Heart left ventricle (tissue), 16 donors: Measurements from ENCODE around the gene SLC4A2. TPM values are rescaled to one million over a fixed set of nuclear protein-coding genes. Genes with fewer than 3 reads are reported as not detected.

ENCODE experiments used
- ATAC-seq, 4 donors: fragments of 200-7000 bp; cut with Tn5 transposase; one replicate each; pipeline ENCODE4 v1.9.1; 2020 to 2022; ENCODE audit warnings: moderate library complexity in 4 of 4, mild to moderate bottlenecking in 3 of 4, moderate number of reproducible peaks in 1 of 4
- DNase-seq, 5 donors: peaks; one replicate each; pipeline ENCODE4 v3.0.0-alpha.2; 2020
- H3K27ac ChIP-seq, 12 donors: fragments of 200-600 bp; sonication (generic) in 4 of 12; one replicate each; pipeline versions ENCODE4 v1.5.0 to v1.8.0; 2016 to 2022; ENCODE audit warnings: mild to moderate bottlenecking in 2 of 12
- H3K27me3 ChIP-seq, 9 donors: fragments of 200-600 bp; sonication (generic) in 2 of 9; one replicate each; pipeline versions ENCODE4 v1.5.1 to v1.8.0; 2016 to 2022; ENCODE audit warnings: mild to moderate bottlenecking in 3 of 9
- H3K36me3 ChIP-seq, 9 donors: fragments of 200-600 bp; sonication (generic) in 2 of 9; one replicate each; pipeline versions ENCODE4 v1.5.0 to v1.8.0; 2018 to 2022; ENCODE audit warnings: mild to moderate bottlenecking in 2 of 9
- H3K4me1 ChIP-seq, 12 donors: fragments of 200-600 bp; sonication (generic) in 4 of 12; one replicate each; pipeline versions ENCODE4 v1.5.0 to v1.8.0; 2016 to 2022; ENCODE audit warnings: mild to moderate bottlenecking in 3 of 12
- H3K4me3 ChIP-seq, 12 donors: fragments of 200-600 bp; sonication (generic) in 4 of 12; one replicate each; pipeline versions ENCODE4 v1.5.0 to v1.8.0; 2017 to 2022; ENCODE audit warnings: mild to moderate bottlenecking in 9 of 12, moderate library complexity in 4 of 12
- H3K9me3 ChIP-seq, 12 donors: fragments of 200-600 bp; sonication (generic) in 4 of 12; one replicate each; pipeline versions ENCODE4 v1.5.0 to v1.8.0; 2016 to 2022; ENCODE audit warnings: mild to moderate bottlenecking in 1 of 12
- POLR2A ChIP-seq, 2 donors: fragments of 450-650 bp; IDR thresholded peaks; one replicate each; pipeline ENCODE4 v1.6.1; 2017; ENCODE audit warnings: antibody characterized with exemption in 2 of 2, mild to moderate bottlenecking in 2 of 2, moderate library complexity in 2 of 2
- WGBS, 4 donors: extraction: QIAGEN DNeasy Blood & Tissue Kit in 2 of 4; methylation state at CpG; one replicate each; pipeline versions ENCODE4 v1.1.5 to v1.1.7; 2013 to 2018; 5-methylcytosine and 5-hydroxymethylcytosine counted together
- intact Hi-C, 10 donors: fragments of 100-400 bp; cut with DNase I; formaldehyde crosslinking; loops; one replicate each; pipeline versions ENCODE4 v1.11.1 to v1.14.2; 2022
- polyA plus RNA-seq, 2 donors: library from polyadenylated mRNA; stranded (reverse); fragments of 200-250 nt; gene quantifications; one replicate each; pipeline ENCODE4 v1.2.3, GENCODE V29; 2013
- total RNA-seq, 9 donors: library from RNA; depleted of rRNA in 2 of 9; stranded (reverse); fragments of >200 nt in 2 of 9; fragmentation: NEBNext Ultra II Directional in 3 of 9; extraction: Animal tissue kit (Norgen Biotek cat#: 25700) in 3 of 9; gene quantifications; one replicate each; pipeline versions ENCODE4 v1.1.0 to v1.2.4, GENCODE V29; 2016 to 2023
- TF ChIP-seq, protein P1 (sequence below), 12 donors: fragments of 200-600 bp; sonication (generic) in 4 of 12; IDR thresholded peaks; one replicate each; pipeline versions ENCODE4 v1.5.0 to v1.8.0; 2018 to 2022; ENCODE audit warnings: antibody characterized with exemption in 12 of 12, mild to moderate bottlenecking in 5 of 12
- donor health status: ischemic (EF 13 %, LVEDD 7.1; RV severe dilation, severe dysfunction).
- donor health status: healthy with polysubstance abuse.
- donor health status: DM: no; HTN: yes; CAD: no.
- donor health status: DM: no; HTN: no; CAD: no.
- donor health status: ischemic (EF 25% LVEDD 6.9; RV normal size, moderate dysfunction).
- donor health status: ischemic (EF 25% LVEDD 5.7; RV mildly dilated, moderate dysfunction).
- donor health status: healthy.
- donor health status: DM: yes; HTN: yes; CAD: no.
- donor health status: ischemic (EF 35%, LVEDD 5.7; RV mildly dilated, moderate dysfunction).
- donor health status: nonischemic (EF 11% LVEDD 7.7; RV severe dilation, severe dysfunction).
- donor health status: DM: yes; HTN: yes; CAD: no.
- donor health status: PGD.
- donor health status: ischemic (EF 29% LVEDD 5.4; RV normal size, mild dysfunction).
- donor health status: nonischemic (EF 23%, LVEDD 6.1; RV moderate dilation, normal function).

The SLC4A2 gene
- total and polyA plus RNA-seq, 11 donors: 44.1 to 113 (median 68.3) TPM

DNA sequence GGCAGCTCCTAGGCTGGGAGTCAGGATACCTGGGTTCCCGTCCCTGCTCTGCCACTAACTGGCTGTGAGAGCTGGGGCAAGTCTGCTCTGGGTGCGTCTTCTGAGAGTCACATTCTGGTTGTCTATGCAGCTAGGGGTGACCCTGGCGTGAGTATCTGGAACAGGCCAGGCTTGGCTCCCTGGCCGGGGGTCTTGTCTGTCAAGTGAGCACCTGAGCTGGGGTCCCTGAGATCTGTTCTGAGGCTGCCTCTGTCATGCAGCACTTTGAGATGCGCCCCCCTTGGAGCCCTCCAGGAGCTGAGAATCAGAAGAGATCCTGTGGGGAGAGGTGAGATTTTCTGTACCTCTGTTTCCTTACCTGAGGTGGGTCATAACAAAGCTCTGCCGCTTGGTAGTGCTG lies 34.4 kb downstream of the SLC4A2 start:
- ATAC-seq: no peak
- TF ChIP-seq, protein P1, sequence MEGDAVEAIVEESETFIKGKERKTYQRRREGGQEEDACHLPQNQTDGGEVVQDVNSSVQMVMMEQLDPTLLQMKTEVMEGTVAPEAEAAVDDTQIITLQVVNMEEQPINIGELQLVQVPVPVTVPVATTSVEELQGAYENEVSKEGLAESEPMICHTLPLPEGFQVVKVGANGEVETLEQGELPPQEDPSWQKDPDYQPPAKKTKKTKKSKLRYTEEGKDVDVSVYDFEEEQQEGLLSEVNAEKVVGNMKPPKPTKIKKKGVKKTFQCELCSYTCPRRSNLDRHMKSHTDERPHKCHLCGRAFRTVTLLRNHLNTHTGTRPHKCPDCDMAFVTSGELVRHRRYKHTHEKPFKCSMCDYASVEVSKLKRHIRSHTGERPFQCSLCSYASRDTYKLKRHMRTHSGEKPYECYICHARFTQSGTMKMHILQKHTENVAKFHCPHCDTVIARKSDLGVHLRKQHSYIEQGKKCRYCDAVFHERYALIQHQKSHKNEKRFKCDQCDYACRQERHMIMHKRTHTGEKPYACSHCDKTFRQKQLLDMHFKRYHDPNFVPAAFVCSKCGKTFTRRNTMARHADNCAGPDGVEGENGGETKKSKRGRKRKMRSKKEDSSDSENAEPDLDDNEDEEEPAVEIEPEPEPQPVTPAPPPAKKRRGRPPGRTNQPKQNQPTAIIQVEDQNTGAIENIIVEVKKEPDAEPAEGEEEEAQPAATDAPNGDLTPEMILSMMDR (IDR thresholded peaks at IDR 0.05): no peak
- TF ChIP-seq POLR2A (IDR thresholded peaks at IDR 0.05): no peak
- Histone ChIP-seq H3K27me3 (no peaks in the 10 kb centered on the region), H3K4me1 (peaks cover 0 to 50% (median 35%) of the 10 kb centered on the region in 12 donors), H3K9me3 (no peaks in the 10 kb centered on the region), H3K27ac (no peak overlapping the region), H3K4me3 (no peak overlapping the region), H3K36me3 (peaks cover 0 to 7% (median 4%) of the 10 kb centered on the region in 9 donors)
- 93 to 98% (median 93%) methylated on average over 6 of the region's 6 CpGs for WGBS, 4 donors
- DNase-seq: no peak
- intact Hi-C loops: loop anchor here in 1 of 10 donors (10.0 kb wide), 1 partner anchor 69 kb away; the partner anchor contains the start of genes ABCB8 and ATG9B

DNA sequence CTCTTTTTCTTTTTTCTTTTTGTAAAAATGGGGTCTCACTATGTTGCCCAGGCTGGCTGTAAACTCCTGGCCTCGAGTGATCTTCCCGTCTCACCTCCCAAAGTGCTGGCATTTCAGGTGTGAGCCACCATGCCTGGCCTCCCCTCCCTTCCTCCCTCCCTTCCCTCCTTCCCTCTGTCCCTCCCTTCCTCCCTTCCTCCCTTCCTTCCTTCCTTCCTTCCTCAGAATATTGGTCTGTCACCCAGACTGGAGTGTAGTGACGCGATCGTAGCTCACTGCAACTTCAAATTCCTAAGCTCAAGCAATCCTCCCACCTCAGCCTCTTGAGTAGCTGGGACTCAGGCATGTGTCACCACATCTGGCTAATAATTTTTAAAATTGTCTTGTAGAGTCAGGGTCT lies 35.3 kb downstream of the SLC4A2 start:
- intact Hi-C loops: loop anchor here in 1 of 10 donors (10.0 kb wide), 1 partner anchor 70 kb away; the partner anchor contains the start of genes ABCB8 and ATG9B
- ATAC-seq (no peak), DNase-seq (no peak)
- no peak for TF ChIP-seq POLR2A (IDR thresholded peaks at IDR 0.05)
- TF ChIP-seq, protein P1 (IDR thresholded peaks at IDR 0.05): no peak
- Histone ChIP-seq H3K27ac (no peak overlapping the region), H3K4me3 (no peak overlapping the region), H3K4me1 (peaks cover 0 to 46% (median 31%) of the 10 kb centered on the region in 12 donors), H3K27me3 (no peaks in the 10 kb centered on the region), H3K9me3 (no peaks in the 10 kb centered on the region), H3K36me3 (peaks cover 0 to 7% (median 4%) of the 10 kb centered on the region in 9 donors)
- 64 to 72% (median 70%) methylated on average over 5 of the region's 5 CpGs for WGBS, 4 donors

DNA sequence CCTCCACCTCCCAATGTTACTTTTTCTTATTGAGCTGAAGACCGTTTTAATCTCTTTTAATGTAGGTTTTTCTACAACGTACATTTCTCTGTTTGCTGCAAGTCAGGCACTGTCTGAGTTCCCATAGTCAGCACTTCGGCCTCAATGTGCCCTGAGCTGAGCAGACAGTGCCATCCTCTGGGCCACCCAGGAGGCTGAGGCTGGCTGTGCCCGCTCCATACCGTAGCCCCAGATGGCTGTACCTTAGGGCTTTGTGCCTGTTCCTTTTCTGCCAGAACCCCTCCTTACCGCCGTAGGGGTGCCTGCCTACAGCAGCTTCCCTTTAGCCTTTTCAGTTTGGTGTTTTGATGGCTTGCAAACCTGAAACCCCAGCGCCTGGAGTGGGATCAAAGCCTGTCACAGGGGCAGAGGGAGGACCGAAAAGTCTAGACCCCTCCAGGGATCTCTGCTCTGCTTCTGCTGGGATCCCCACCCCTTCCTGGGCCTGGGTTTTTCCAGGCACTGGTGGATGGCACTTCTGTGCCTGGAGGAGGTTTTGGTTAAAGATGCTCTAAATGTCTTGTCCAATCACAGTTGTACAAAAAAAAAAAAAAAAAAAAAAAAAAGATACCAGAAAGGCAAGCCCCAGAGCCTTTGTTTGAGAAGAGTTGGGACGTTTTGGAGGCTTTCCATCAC lies 35.9 kb downstream of the SLC4A2 start:
- Histone ChIP-seq H3K4me3 (no peak overlapping the region), H3K4me1 (peaks cover 0 to 43% (median 30%) of the 10 kb centered on the region in 12 donors), H3K27ac (no peak overlapping the region), H3K36me3 (peaks cover 0 to 7% (median 4%) of the 10 kb centered on the region in 9 donors), H3K27me3 (no peaks in the 10 kb centered on the region), H3K9me3 (no peaks in the 10 kb centered on the region)
- ATAC-seq (no peak), DNase-seq (no peak)
- intact Hi-C loops: loop anchor here in 1 of 10 donors (10.0 kb wide), 1 partner anchor 70 kb away; the partner anchor contains the start of genes ABCB8 and ATG9B
- 72 to 78% (median 76%) methylated on average over 10 of the region's 10 CpGs for WGBS, 4 donors
- TF ChIP-seq POLR2A (IDR thresholded peaks at IDR 0.05): no peak
- TF ChIP-seq, protein P1 (IDR thresholded peaks at IDR 0.05): no peak

DNA sequence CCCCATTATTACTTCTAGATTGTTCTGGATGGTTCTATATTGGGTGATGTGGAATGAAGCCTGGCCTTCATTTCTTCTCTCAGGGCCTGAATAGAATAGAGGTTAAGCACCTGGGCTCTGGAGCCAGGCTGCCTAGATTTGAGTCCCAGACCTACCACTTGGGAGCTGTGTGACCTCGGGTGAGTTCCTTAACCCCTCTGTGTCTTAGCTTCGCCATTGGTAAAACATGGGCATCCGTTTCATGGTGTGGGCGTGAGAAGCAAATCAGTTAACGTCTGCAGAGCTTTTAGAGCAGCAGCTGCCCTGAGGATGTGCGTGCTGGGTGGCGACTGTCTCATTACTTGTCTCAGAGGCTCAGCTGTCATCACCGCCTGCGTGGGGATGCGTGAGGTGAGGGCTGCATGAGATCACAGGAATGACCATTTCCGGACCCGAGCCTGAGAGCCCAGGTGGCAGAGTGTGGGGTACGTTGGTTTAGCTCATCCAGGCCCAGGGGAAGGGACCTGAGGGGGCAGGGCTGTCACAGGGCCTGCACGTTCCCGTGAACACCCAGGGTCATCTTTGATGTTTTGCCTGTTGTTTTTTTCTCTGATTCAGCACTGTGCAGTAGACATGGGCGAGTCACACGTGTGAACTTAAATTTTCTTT lies 36.6 kb downstream of the SLC4A2 start:
- TF ChIP-seq, protein P1 (IDR thresholded peaks at IDR 0.05): no peak
- TF ChIP-seq POLR2A (IDR thresholded peaks at IDR 0.05): no peak
- Histone ChIP-seq H3K27ac (no peak overlapping the region), H3K4me3 (no peak overlapping the region), H3K36me3 (peaks cover 0 to 7% (median 4%) of the 10 kb centered on the region in 9 donors), H3K4me1 (peaks cover 0 to 40% (median 29%) of the 10 kb centered on the region in 12 donors), H3K27me3 (no peaks in the 10 kb centered on the region), H3K9me3 (no peaks in the 10 kb centered on the region)
- DNase-seq (no peak), ATAC-seq (no peak)
- WGBS, 4 donors: 68 to 83% (median 81%) methylated on average over 13 to 17 of the region's 17 CpGs
- intact Hi-C loops: loop anchor here in 1 of 10 donors (10.0 kb wide), 1 partner anchor 71 kb away; the partner anchor contains the start of genes ABCB8 and ATG9B
